ENCODE measurements around the gene RASSF1.
A peak's percentile ranks its signal among the peaks of the same experiment; 100 is the strongest.
"Not testable (repeated sequence)": the region's sequence is repeated elsewhere in the genome, so short reads cannot be mapped to it uniquely, and the experiment has no call there.

The RASSF1 gene

DNA sequence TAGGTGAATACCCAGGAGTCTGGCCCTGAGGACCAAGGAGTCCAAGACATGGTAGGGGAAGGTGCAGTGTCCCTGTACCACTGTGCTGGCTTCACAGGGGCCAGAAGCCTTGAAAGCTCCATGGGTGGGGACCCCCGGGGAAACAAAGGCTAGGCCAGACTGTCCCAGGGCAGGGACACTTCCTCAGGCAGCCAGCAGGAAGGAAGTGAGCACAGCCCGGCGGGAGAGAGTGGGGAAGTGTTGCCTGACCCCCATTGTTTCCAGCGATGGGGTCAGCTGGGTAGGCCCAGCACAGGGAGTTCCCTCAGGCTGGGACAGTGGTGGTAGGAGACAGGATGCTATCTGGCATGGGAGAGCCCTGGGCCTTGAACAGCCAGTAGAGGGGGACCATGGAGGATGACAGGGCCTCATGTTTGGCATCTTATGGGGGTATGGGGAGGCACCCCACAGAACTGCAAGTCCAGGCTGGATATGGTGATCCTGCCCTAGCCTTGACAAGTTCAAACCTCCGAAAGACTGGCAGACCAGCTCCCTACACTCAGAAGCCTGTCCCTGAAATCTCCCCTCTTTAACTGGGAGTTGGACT, 16.9 kb downstream of the RASSF1 start:
- DNase-seq (ENCODE audit: low spot score) = peak; percentile 90

GRCh38 chr3:50323092-50323600, 17.5 kb downstream of the RASSF1 start:
- DNase-seq (ENCODE audit: low spot score) = peak; percentile 96

DNA sequence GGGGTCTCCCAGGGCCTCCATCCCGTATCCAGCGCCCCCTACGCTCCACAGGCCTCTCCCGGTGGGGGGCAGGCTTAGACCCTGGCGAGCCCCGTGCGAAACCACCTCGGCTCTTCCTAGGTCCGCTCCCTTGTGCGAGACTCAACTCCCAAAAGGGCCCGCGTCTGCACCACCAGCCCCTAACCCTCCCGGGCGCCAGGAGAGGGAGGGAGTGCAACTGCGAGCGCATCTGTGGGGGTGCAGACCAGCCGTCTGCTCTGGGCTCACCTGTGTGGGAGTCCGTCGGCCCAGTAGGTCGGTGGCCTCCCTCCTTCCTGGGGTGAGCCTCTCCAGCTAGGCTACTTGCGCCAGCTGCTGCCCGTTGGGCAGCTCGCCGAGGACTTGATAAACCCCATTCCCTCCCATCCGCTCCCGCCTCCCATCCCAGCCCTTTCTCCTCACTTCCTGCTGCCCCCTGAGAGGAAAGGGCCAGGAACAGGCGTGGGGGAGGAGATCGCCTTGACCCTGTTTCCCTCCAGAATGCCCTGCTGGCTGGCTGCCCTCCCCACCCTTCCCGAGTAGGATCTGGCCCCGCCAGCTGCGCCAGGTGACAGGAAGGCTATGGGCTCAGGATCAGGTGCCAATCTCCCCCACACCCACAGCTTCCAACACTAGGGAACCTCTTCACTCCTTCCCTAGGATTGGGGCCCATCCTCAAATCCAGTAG, 18.1 kb downstream of the RASSF1 start, which contains the start of gene HYAL2:
Gene HYAL2, minus strand, starts transcription at position 360 of the 706 bp plus-strand sequence. CDS start 2,256 bp downstream, outside the sequence.
- peak; percentile 69 for DNase-seq (ENCODE audit: low spot score)

DNA sequence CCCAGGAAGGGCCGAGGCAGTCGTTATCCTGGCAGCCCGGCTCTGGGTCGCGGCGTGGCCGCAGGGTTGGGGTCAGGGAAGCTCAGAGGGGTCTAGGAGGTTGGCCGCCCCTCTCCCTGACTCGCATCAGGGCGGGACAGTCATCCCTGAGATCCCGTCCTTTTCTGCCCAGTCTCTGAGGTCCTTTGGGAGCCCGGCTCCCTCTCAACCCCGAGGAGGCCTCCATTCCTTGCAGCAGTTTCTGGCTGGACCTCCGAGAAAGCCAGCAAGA, 18.6 kb downstream of the RASSF1 start:
- no peak for DNase-seq (ENCODE audit: low spot score)

GRCh38 chr3:50321336-50322114, 19.1 kb downstream of the RASSF1 start:
- peak; percentile 75 for DNase-seq (ENCODE audit: low spot score)

DNA sequence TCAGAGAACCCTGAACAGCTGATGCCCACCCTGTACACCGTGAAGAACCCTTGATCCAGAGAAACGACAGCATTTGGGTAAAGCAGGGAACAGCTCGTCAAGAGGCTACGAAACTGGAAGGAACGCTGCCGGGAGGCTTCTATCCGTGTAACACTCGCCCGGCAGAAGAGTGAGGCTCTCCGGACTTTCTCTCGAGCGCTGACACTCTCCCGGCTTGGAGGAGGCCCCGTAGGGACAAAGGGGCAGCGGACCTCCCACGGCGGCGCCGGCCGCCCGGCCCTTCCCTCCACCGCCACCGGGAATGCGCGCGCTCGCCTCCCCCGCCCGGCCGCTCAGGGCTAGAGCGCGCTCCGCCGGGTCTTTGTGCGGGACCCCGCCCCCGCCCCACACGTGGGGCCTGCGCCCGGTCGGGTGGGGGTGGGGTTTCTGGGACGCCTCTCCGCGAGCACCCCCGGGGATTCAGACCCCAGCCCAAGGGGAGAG, 19.7 kb downstream of the RASSF1 start:
- no peak for DNase-seq (ENCODE audit: low spot score)

GRCh38 chr3:50319894-50320625, 20.6 kb downstream of the RASSF1 start:
- DNase-seq (ENCODE audit: low spot score) = no peak

DNA sequence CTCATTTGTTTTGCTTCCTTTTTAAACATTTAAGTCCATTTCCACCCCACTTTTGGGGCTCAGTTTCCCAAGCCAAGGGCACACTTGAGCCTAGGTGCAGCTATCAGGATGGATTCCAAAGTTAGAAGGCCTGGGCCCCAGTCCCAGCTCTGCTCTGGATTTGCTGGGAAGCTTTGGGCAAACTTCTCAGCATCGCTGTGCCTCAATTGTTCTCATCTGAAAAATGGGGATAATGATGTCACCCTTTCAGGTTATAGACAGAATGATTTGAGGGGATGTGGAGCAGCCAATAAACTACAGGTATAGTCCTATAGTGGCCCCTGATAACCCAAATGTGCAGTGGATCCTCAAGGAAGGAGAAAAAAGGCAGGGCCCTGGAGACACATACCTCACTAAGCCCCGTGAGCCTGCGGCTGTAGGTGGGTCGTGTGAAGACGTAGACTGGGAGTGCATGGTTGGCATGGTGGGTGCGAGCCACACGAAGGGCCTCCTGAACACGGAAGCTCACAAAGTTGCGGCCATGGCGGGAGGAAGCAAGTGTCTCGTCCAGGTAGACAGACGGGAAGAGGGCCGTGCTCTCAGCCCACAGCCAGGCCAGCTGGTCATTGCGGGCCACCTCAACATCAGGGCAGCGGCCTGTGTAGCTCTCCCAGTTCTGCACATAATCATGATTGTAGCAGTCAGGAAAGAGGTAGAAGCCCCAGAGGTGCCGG, 21.3 kb downstream of the RASSF1 start:
- DNase-seq (ENCODE audit: low spot score) = no peak

DNA sequence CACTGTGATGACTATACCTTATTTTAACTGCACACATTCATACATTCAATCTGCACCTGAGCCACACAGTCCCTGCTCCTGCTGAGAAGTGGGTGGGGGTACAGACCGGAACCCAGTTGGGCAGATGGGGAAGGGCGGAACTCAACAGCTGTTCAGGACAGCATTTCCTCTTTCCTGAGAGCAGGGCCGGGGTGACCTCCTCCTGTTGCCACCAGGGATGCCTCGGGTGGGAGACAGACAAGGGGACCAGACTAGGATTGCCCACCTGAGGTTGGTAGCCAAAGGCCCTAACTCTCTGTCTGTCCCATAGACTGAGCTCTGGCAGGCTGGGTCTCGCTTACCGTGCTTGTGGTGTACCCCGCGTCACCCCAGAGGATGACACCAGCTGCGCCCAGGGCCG, 22.0 kb downstream of the RASSF1 start:
- DNase-seq (ENCODE audit: low spot score) = no peak

GRCh38 chr3:50318163-50318562, 22.5 kb downstream of the RASSF1 start:
- no peak for DNase-seq (ENCODE audit: low spot score)

DNA sequence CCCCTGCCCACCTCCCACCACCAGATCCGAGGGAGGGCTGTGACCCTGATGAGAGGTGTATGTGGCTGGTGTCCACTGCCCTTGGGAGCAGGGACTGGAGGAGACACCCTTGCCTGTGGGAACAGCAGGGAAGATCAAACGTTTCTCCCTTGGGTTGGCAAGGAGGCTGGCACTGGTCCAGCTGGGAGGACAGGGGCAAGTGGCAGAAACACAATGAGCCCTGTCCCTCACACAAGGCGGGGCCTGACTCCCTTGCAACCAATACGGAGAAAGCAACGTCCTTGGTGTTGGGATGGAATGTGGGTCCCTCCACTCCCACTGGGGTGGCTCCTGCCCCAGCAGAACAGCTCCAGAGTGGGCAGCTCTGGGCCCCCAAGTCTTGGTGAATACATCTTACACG, 23.3 kb downstream of the RASSF1 start:
- DNase-seq (ENCODE audit: low spot score) = no peak

DNA sequence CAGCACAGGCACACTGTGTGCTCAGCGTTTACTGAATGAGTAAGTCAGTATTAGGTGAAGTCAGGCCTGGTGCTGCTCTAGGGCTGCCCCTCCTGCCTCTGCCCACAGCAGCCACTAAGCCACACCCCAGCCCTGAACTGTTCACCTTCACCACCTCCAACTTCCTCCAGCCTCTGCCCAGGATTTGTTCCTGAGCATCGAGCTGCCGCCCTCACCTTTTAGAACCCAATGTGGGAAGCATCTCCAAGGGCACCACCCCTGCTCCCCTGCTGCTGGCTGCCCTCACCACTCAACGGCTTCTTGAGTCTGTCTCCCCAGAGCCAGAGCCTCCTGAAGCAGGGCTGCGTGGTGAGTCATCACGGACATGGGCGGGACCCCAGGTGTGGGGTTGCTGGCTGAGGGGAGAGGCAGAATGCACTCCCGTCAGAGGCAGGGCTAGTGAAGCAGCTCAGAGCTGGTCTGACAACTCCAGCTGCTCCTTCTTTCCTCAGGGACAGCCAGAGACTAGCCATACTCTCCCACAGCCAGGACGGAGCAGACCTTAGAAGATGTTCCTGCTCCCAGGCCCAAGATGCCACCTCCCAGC, 23.9 kb downstream of the RASSF1 start:
- DNase-seq (ENCODE audit: low spot score) = no peak

GRCh38 chr3:50314816-50315215, 25.8 kb downstream of the RASSF1 start:
- DNase-seq (ENCODE audit: low spot score) = no peak

DNA sequence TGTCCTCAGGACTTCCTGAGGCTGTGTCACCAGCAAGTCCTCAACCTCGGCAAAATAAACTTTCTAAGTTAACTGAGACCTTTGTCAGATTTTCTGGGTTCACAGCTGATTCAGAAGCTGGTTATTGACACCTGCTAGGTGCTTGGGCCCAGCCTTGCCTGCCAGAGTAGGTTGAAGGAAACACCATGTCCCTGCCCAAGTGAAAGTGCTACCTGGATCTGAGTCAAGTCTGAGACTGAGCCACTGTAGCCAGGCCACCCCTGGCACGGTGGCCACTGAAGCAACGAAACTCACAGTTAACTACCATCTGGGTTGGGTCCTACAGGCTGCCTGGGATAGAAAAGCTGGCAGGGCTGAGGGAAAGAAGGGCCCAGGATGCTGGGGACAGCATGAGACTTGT, 26.3 kb downstream of the RASSF1 start:
- no peak for DNase-seq (ENCODE audit: low spot score)

DNA sequence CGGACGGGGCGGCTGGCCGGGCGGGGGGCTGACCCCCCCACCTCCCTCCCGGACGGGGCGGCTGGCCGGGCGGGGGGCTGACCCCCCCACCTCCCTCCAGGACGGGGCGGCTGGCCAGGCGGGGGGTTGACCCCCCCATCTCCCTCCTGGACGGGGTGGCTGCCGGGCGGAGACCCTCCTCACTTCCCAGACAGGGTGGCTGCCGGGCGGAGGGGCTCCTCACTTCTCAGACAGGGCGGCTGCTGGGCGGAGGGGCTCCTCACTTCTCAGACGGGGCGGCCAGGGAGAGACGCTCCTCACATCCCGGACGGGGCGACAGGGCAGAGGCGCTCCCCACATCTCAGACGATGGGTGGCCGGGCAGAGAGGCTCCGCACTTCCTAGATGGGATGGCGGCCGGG, 28.6 kb downstream of the RASSF1 start:
- DNase-seq (ENCODE audit: low spot score) = not testable (repeated sequence)

- no peak for DNase-seq (ENCODE audit: low spot score)
These were observed 36.0 kb downstream of the RASSF1 start for GRCh38 chr3:50304601-50305000.

GRCh38 chr3:50303013-50303815, 37.4 kb downstream of the RASSF1 start, which contains the start of gene HYAL1:
TSS of gene HYAL1 (minus strand) at chr3:50303574. CDS start at chr3:50302956, 618 bp downstream.
- no peak for DNase-seq (ENCODE audit: low spot score)

- DNase-seq (ENCODE audit: low spot score) = no peak
These were observed 38.3 kb downstream of the RASSF1 start for GRCh38 chr3:50302095-50303012.

DNA sequence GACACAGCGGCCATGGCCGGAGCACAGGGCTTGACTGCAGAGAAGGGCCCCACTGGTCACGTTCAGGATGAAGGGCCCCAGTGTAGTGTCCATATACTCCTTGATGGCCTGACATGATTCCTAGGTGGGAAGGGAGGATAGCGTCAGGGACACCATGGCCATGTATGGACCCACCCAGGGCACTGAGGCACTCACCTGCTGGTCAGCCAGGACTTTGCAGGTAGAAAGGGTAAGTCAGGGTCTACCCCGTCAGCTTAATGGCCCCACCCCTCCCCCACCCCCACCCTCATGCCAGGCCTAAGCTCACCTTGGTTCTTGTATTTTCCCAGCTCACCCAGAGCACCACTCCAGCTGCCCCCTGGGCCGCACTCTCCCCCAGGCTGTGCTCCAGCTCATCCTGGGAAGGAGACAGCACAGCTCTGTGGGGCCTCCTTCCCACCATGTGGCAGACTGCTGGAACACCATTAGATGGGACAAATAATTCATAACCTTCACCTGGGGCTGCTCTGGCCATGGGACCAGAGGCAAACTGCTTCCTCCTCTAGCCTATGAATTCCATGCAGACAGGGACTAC, 39.9 kb downstream of the RASSF1 start:
- no peak for DNase-seq (ENCODE audit: low spot score)

Data from kidney capillary endothelial cell (primary cell).